ENCODE results near the gene SRRM5.
"Not testable (repeated sequence)": the region's sequence is repeated elsewhere in the genome, so short reads cannot be mapped to it uniquely, and the experiment has no call there.

SRRM5 gene

GRCh38 chr19:43611788-43612187, at the start of gene SRRM5:
SRRM5 (plus strand) TSS chr19:43612088; CDS start chr19:43612122, 34 bp downstream.
- in situ Hi-C loops (cut with MboI; ENCODE audit: low sequenced_read_pairs): no loop called here

- in situ Hi-C loops (cut with MboI; ENCODE audit: low sequenced_read_pairs): no loop called here
Observed at GRCh38 chr19:43562226-43562697, 49.6 kb upstream of the SRRM5 start.

GRCh38 chr19:43562698-43563241, 49.1 kb upstream of the SRRM5 start:
- in situ Hi-C loops (cut with MboI; ENCODE audit: low sequenced_read_pairs): no loop called here

- in situ Hi-C loops (cut with MboI; ENCODE audit: low sequenced_read_pairs): no loop called here
Observed at GRCh38 chr19:43563816-43564457, 48.0 kb upstream of the SRRM5 start.

GRCh38 chr19:43564800-43565199, 47.1 kb upstream of the SRRM5 start:
- in situ Hi-C loops (cut with MboI; ENCODE audit: low sequenced_read_pairs): no loop called here

GRCh38 chr19:43569657-43570056, 42.2 kb upstream of the SRRM5 start:
- in situ Hi-C loops (cut with MboI; ENCODE audit: low sequenced_read_pairs): no loop called here

GRCh38 chr19:43570174-43570791, 41.6 kb upstream of the SRRM5 start:
- in situ Hi-C loops (cut with MboI; ENCODE audit: low sequenced_read_pairs): no loop called here

GRCh38 chr19:43572171-43572588, 39.7 kb upstream of the SRRM5 start:
- in situ Hi-C loops (cut with MboI; ENCODE audit: low sequenced_read_pairs): no loop called here

GRCh38 chr19:43574424-43575155, 37.3 kb upstream of the SRRM5 start:
- in situ Hi-C loops (cut with MboI; ENCODE audit: low sequenced_read_pairs): no loop called here

GRCh38 chr19:43575156-43575950, 36.5 kb upstream of the SRRM5 start, which contains the start of the genes PINLYP and XRCC1:
PINLYP (plus strand) TSS chr19:43575801; CDS start chr19:43577192, 1,391 bp downstream.
XRCC1 (minus strand) TSS chr19:43575527; CDS start chr19:43575458, 69 bp downstream.
- in situ Hi-C loops (cut with MboI; ENCODE audit: low sequenced_read_pairs): no loop called here

GRCh38 chr19:43575955-43576878, 35.7 kb upstream of the SRRM5 start:
- in situ Hi-C loops (cut with MboI; ENCODE audit: low sequenced_read_pairs): no loop called here

GRCh38 chr19:43578787-43579186, 33.1 kb upstream of the SRRM5 start:
- in situ Hi-C loops (cut with MboI; ENCODE audit: low sequenced_read_pairs): no loop called here

- in situ Hi-C loops (cut with MboI; ENCODE audit: low sequenced_read_pairs): no loop called here
Observed at GRCh38 chr19:43581467-43581866, 30.4 kb upstream of the SRRM5 start.

- in situ Hi-C loops (cut with MboI; ENCODE audit: low sequenced_read_pairs): no loop called here
Observed at GRCh38 chr19:43582495-43582894, 29.4 kb upstream of the SRRM5 start.

GRCh38 chr19:43584484-43584883, 27.4 kb upstream of the SRRM5 start:
- in situ Hi-C loops (cut with MboI; ENCODE audit: low sequenced_read_pairs): no loop called here

GRCh38 chr19:43586346-43586745, 25.5 kb upstream of the SRRM5 start:
- in situ Hi-C loops (cut with MboI; ENCODE audit: low sequenced_read_pairs): no loop called here

GRCh38 chr19:43587029-43587428, 24.9 kb upstream of the SRRM5 start:
- in situ Hi-C loops (cut with MboI; ENCODE audit: low sequenced_read_pairs): not testable (repeated sequence)

- in situ Hi-C loops (cut with MboI; ENCODE audit: low sequenced_read_pairs): no loop called here
Observed at GRCh38 chr19:43589277-43589676, 22.6 kb upstream of the SRRM5 start.

GRCh38 chr19:43589678-43590077, 22.2 kb upstream of the SRRM5 start:
- in situ Hi-C loops (cut with MboI; ENCODE audit: low sequenced_read_pairs): no loop called here
